ENCODE data around the gene PLA2R1.

Gene PLA2R1

GRCh38 chr2:160062292-160063005 lies at the start of gene PLA2R1:
PLA2R1 (minus strand) TSS chr2:160062615; CDS start chr2:160062403, 212 bp downstream.
- DNase-seq (ENCODE audit: low read depth) = no peak

DNA sequence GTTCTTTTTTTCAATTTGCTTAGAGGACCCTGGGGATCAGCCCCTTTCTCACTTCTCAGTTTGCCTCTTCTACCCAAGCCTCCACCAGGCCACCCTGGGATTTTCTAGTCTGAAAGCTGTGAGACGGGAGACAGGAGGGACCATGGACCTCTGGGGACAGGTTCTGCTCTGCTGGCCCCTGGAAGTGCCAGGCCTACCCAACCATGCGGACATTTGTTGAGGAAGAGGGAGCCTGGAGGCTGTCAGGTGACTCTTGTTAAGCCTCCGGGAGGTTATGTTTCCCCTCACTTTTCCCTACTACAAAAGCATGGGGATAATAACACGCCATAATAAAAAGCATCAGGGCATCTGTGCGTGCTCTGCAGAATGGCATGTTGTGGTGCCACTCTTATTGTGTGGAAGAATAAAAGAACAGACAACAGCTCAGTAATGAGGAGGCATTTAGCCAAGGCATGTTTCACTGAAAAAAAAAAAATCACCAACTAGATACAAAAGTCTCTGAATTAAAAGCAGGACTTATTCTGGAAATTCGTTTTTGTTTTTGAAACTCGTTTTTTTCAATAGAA lies 48.3 kb upstream of the PLA2R1 start:
- DNase-seq (ENCODE audit: low read depth) = no peak

GRCh38 chr2:160109939-160110673 lies 47.7 kb upstream of the PLA2R1 start:
- no peak for DNase-seq (ENCODE audit: low read depth)

DNA sequence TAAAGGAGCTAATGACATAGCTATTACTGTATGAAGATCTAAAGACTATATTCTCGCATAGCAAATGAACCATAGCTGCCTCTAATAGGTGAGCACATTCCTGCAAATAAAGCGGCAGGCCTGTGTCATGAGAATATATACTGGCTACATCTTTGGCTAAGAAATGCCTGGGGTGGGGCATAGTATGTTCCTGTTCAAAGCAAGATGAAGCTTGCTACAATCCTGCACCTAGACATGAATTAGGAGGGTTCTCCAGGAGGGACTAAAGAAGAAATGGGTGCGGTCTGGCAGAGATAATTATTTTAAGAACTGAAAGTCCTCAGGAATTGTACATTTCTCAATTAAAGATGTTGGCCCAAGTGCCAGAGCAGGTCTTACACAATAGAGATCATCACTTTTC lies 46.8 kb upstream of the PLA2R1 start:
- DNase-seq (ENCODE audit: low read depth) = no peak

- DNase-seq (ENCODE audit: low read depth) = no peak
Measured at GRCh38 chr2:160108646-160109045, 46.2 kb upstream of the PLA2R1 start.

DNA sequence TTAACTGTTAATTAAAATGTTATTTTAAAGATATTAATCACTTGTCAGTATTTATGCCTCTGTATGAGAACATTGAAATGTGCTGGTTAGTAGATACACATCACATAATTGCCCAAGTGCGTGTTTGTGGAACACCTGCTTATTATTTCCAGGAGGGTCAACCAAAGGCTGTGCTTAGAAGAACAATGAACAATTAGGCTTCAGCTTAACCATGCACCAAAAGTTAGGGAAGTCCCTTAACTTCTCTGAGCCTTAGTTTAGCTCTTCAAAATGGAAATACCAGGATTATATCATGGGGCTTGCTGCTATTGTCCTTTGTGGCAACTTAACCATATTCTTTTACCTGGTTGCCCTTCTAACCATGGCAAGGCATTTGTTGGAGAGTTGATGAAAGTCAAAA lies 43.0 kb upstream of the PLA2R1 start:
- DNase-seq (ENCODE audit: low read depth) = no peak

DNA sequence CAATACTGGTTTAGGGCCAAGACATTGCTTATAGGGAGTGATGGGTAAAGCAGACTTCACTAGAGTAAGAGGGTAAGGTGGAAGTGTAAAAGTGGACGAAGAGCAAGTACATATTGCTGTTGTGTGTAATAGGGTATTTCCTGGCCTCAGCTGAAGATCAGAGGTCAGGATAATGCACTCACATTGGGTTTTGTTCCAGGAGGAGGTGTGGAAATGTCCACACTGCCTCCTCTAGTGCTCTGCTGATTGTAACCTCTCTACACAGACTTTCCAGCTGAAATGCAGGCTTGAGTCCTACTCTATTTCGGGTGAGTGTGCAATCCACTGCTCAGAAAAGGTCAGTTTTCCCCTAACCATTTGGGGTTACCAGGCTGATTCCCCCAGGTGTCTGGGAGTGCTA lies 41.7 kb upstream of the PLA2R1 start:
- no peak for DNase-seq (ENCODE audit: low read depth)

DNA sequence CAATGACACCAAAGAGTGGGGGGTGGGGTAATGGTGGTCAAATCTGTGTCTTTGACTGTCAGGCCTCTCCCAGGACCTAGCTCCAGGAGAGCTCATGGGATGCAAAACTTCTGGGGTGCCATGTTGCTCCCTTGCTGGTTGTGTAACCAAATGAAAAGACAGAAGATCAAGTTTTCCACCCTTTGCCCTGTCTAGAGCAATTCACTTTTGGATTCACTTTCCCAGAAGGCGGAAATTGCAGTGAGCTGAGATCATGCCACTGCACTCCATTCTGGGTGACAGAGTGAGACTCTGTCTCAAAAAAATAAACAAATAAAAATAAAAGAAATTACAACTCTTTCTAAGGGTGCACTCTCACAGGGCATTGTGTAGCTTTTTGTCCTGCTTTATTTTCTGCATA lies 34.9 kb upstream of the PLA2R1 start:
- no peak for DNase-seq (ENCODE audit: low read depth)

DNA sequence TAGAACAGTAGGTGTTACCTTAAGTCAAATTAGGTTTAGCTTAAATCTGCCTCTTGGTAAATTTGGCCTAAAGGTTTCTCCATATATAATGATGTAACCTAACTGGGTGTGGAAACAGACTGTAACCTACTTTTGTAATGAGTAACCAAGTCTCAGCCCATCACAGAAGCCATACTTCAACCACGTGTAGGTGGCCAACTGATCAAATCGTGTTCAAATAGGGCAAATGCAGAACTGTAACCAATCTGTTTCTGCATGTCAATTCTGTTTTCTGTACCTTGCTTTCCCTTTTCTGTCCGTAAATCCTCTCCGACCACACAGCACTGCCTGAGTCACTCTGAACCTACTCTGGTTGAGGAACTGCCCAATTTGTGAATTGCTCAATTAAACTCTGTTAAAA lies 34.0 kb upstream of the PLA2R1 start:
- DNase-seq (ENCODE audit: low read depth) = no peak

DNA sequence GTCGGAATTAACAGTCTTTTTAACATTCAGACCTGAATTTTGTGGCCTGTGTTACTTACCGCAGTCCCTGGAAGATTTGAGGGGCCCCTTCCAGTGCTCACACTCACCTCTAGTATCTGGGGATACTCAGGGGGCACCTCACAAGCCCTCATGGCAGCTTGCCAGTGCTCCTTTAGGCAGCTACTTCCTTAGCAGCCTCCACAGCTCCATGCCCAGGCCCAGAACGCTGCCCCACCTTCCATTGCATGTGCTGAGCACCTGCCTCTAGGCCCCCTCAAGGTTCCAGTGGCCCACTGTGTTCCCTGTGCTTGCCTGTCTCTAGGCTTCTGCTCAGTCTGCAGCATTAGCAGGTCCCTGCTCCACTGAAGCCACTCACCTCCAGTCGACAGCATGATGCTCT lies 30.0 kb upstream of the PLA2R1 start:
- DNase-seq (ENCODE audit: low read depth) = no peak

- DNase-seq (ENCODE audit: low read depth) = no peak
Measured at GRCh38 chr2:160091381-160091780, 29.0 kb upstream of the PLA2R1 start.

DNA sequence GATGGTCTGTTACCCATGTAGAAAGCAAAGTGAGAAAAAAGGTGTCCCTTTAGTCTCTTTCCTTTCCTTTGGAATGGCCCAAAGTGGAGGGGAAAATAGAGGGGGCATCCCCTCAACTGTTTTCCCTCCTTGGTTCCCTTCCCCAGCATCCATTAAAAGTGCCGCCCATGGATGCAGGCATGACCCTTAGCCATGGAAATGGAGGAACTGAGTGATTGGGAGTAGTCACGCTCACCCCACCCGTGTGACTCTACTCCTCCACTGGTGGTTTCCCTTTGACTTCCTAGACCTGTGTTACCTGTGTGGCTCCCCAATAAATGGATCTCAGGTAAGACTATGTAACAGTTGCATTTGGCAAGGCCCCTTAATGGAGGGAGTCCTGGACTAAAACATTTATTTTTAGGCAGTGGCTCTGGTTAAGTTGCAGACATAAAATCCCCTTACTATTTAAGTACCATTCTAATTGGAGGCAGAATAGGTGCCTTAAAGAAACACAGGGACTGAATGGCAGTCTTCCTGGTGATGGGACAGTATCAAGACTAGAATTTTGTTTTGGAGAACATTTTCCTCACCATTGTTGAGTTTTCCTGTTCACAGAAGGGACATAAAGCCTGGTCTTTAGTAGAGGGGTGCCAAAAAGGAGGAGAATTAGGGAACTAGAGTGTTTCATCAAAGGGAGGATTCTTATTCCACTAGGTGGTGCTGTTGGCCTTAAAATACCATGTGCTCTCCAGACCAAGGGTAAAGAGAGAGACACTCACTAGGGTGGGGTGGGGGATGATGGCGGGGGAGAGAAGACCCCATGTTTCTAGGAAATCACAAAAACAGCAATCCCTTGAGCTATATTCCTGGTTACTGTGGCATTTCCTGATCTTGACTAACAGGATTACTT lies 25.7 kb upstream of the PLA2R1 start:
- no peak for DNase-seq (ENCODE audit: low read depth)

DNA sequence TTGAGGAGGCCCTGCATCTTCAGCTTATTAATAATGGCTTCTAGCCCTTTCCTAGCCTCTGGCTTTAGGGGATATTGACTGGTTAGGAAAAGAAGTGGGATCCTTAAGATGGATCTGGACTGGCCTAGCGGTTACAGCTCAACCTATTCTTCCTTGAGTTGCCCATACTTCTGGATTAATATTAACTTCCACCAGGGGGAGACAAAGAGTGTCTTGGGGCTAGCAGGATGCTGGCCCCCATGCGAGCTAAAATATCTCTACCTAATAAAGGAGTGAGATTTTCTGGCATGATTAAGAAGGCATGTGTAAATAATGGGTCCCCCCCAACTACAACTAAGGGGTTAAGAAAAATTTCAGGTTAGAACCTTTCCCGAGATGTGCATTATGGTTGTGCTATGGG lies 23.2 kb upstream of the PLA2R1 start:
- DNase-seq (ENCODE audit: low read depth) = no peak

DNA sequence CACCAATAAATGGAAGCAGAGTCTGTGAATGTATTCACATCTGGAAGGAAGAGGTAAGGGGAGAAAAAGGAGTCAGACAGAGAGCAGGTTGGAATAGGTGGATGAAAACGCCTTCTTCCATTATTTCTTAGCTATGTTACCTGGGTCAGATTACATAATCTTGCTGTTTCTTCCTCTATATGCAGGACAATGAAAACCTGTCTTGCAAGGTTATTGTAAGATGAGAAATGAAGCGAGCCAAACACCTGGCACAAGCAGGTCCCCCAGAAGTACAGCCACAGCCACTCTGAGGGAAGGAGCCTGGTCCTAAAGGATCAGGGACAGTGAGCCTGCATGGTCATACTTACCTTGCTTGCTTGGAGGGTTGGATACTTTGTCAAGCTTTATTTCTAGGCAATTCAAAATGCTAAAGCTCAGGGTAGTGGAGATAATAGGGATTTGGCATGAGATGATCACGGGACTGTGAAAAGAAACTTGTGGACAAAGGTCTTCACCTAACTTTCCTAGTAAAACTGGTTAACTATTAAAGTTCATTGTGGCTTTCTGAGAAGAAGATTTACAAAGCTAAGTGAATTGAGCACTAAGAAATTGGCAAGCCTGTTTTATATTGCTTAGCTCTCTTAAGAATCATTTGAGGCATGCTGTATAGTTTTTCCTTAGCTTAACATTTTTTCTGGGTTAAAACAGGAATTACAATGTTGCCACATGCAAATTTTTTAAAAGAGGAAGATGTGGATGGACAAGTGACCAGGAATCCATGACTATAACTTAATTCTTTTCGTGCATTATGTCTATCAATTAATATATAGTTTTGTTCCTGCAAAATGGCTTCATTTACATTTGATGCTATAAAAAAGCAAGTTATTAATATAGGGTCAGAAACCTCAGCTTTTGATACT lies 15.7 kb upstream of the PLA2R1 start:
- no peak for DNase-seq (ENCODE audit: low read depth)

DNA sequence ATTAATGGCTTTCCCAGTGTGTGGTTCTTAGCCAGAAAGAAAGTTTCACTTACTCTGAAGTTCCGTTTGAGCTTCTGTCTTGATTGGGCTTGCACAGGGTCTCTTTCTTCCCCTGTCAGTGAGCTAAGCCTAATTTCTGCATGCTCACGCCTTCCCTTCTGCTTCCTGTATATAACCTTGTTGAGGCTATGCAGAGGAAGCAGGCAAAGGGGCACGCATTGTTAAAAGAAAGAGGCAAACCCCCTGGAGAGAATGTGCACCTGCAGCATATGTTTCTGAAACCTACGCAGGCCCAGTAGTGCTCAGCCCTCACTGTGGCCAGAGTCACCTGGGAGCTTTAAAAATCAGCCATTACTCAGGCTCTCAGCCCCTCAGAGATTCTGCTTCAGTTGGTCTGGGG lies 14.5 kb upstream of the PLA2R1 start:
- no peak for DNase-seq (ENCODE audit: low read depth)

- no peak for DNase-seq (ENCODE audit: low read depth)
Measured at GRCh38 chr2:160076241-160076640, 13.8 kb upstream of the PLA2R1 start.

GRCh38 chr2:160075171-160075570 lies 12.8 kb upstream of the PLA2R1 start:
- DNase-seq (ENCODE audit: low read depth) = no peak

- no peak for DNase-seq (ENCODE audit: low read depth)
Measured at GRCh38 chr2:160073284-160073888, 11.0 kb upstream of the PLA2R1 start.

DNA sequence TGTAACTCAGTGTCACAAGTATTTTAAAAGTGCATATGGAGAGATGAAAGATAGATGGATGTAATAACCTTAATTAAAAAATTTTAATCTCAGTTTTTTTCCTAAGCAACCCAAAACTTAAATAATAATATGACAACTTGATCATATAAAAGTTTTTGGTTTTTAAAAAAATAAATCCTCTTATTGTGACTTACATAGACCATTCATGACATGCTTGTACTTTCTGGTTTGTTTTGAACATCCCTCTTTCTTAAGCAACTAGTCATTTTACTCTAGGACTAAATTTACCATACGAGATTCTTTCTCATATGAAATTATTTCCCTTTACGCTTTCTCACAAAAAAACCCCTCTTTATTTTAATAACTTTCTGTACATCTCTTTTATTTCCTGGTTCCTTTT lies 6.5 kb upstream of the PLA2R1 start:
- DNase-seq (ENCODE audit: low read depth) = no peak

DNA sequence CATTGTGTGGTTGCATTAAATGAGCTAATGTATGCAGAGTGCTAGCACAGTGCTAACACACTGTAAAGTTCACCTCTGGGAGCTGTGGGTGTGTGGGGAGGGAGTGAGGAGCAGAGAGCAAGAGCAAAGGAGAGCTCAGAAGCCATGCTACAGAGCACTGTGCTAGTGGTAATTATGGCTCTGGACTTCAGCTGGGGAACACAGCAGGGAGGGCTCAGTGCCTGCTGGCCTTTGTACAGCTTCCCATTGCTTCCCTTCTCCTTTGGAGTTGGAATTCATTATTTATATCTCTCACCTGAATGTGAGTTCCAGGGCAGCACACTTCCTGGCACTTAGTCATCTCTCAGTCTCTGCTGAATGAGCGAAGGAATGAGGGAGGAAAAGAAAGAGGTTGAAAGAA lies 2.5 kb upstream of the PLA2R1 start:
- DNase-seq (ENCODE audit: low read depth) = no peak

Data from stimulated activated CD8-positive, alpha-beta memory T cell treated with anti-CD3 and anti-CD28 coated beads, Interleukin-15, amount 100 ng/mL, for 24 hours (primary cell).